Measurements from ENCODE around the gene PDCD6IP. TPM values are rescaled to one million over a fixed set of nuclear protein-coding genes. Genes with fewer than 3 reads are reported as not detected.
"Not testable (repeated sequence)": the region's sequence is repeated elsewhere in the genome, so short reads cannot be mapped to it uniquely, and the experiment has no call there.

The PDCD6IP gene
- 100 to 1,000 TPM in 7 of 12 donors, 10 to 100 TPM in 4, not detected in 1; 85.4 to 204 (median 112) TPM for polyA plus RNA-seq (ENCODE audit: insufficient read length in 12 of 12)
- long read RNA-seq, donor 1, full-length matches to known transcripts: 19 of 93 reads
- long read RNA-seq, donor 1, partial matches to known transcripts: 74 of 93 reads
- long read RNA-seq, donor 1, other reads (novel, unspliced or antisense): 0 of 93 reads
- long read RNA-seq, donor 2, full-length matches to known transcripts: 10 of 28 reads
- long read RNA-seq, donor 2, partial matches to known transcripts: 18 of 28 reads
- long read RNA-seq, donor 2, other reads (novel, unspliced or antisense): 0 of 28 reads
- long read RNA-seq, donor 3, full-length matches to known transcripts: 3 of 10 reads
- long read RNA-seq, donor 3, partial matches to known transcripts: 7 of 10 reads
- long read RNA-seq, donor 3, other reads (novel, unspliced or antisense): 0 of 10 reads
- long read RNA-seq, donor 4, full-length matches to known transcripts: 3 of 3 reads
- long read RNA-seq, donor 4, partial matches to known transcripts: 0 of 3 reads
- long read RNA-seq, donor 4, other reads (novel, unspliced or antisense): 0 of 3 reads
- long read RNA-seq, donor 5, full-length matches to known transcripts: 12 of 41 reads
- long read RNA-seq, donor 5, partial matches to known transcripts: 29 of 41 reads
- long read RNA-seq, donor 5, other reads (novel, unspliced or antisense): 0 of 41 reads
- long read RNA-seq, donor 6, full-length matches to known transcripts: 2 of 8 reads
- long read RNA-seq, donor 6, partial matches to known transcripts: 6 of 8 reads
- long read RNA-seq, donor 6, other reads (novel, unspliced or antisense): 0 of 8 reads
- long read RNA-seq, donor 7, full-length matches to known transcripts: 2 of 2 reads
- long read RNA-seq, donor 7, partial matches to known transcripts: 0 of 2 reads
- long read RNA-seq, donor 7, other reads (novel, unspliced or antisense): 0 of 2 reads
- long read RNA-seq, donor 8, full-length matches to known transcripts: 6 of 14 reads
- long read RNA-seq, donor 8, partial matches to known transcripts: 8 of 14 reads
- long read RNA-seq, donor 8, other reads (novel, unspliced or antisense): 0 of 14 reads
- long read RNA-seq, donor 9, full-length matches to known transcripts: 3 of 3 reads
- long read RNA-seq, donor 9, partial matches to known transcripts: 0 of 3 reads
- long read RNA-seq, donor 9, other reads (novel, unspliced or antisense): 0 of 3 reads
- long read RNA-seq, donor 10, full-length matches to known transcripts: 7 of 12 reads
- long read RNA-seq, donor 10, partial matches to known transcripts: 5 of 12 reads
- long read RNA-seq, donor 10, other reads (novel, unspliced or antisense): 0 of 12 reads
- long read RNA-seq, donor 11, full-length matches to known transcripts: 9 of 33 reads
- long read RNA-seq, donor 11, partial matches to known transcripts: 24 of 33 reads
- long read RNA-seq, donor 11, other reads (novel, unspliced or antisense): 0 of 33 reads

GRCh38 chr3:33798418-33799201, at the start of gene PDCD6IP:
TSS of gene PDCD6IP (plus strand) at chr3:33798630. CDS start at chr3:33798729, 99 bp downstream.
- DNase-seq: peak; percentile 95

GRCh38 chr3:33749546-33750210, 48.8 kb upstream of the PDCD6IP start:
- no peak for DNase-seq

GRCh38 chr3:33750211-33750548, 48.2 kb upstream of the PDCD6IP start:
- DNase-seq: no peak

GRCh38 chr3:33751336-33751735, 47.1 kb upstream of the PDCD6IP start:
- no peak for DNase-seq

GRCh38 chr3:33754391-33754790, 44.0 kb upstream of the PDCD6IP start:
- not testable (repeated sequence) for DNase-seq

GRCh38 chr3:33758281-33758680, 40.1 kb upstream of the PDCD6IP start:
- no peak for DNase-seq

- DNase-seq: no peak
Measured at GRCh38 chr3:33758864-33759263, 39.6 kb upstream of the PDCD6IP start.

- DNase-seq: peak; percentile 28
Measured at GRCh38 chr3:33768578-33769330, 29.7 kb upstream of the PDCD6IP start.

- DNase-seq: no peak
Measured at GRCh38 chr3:33773637-33774036, 24.8 kb upstream of the PDCD6IP start.

- DNase-seq: no peak
Measured at GRCh38 chr3:33775363-33775762, 23.1 kb upstream of the PDCD6IP start.

GRCh38 chr3:33777996-33778395, 20.4 kb upstream of the PDCD6IP start:
- DNase-seq: no peak

GRCh38 chr3:33779751-33780150, 18.7 kb upstream of the PDCD6IP start:
- no peak for DNase-seq

- not testable (repeated sequence) for DNase-seq
Measured at GRCh38 chr3:33781413-33781812, 17.0 kb upstream of the PDCD6IP start.

- DNase-seq: no peak
Measured at GRCh38 chr3:33786565-33787327, 11.7 kb upstream of the PDCD6IP start.

GRCh38 chr3:33787328-33788009, 11.0 kb upstream of the PDCD6IP start:
- DNase-seq: peak; percentile 62

- no peak for DNase-seq
Measured at GRCh38 chr3:33789183-33789954, 9.1 kb upstream of the PDCD6IP start.

GRCh38 chr3:33790091-33790490, 8.3 kb upstream of the PDCD6IP start:
- DNase-seq: no peak

All from muscle of arm (tissue), 14 donors.